Measurements from ENCODE around the gene CD63.

Gene CD63

DNA sequence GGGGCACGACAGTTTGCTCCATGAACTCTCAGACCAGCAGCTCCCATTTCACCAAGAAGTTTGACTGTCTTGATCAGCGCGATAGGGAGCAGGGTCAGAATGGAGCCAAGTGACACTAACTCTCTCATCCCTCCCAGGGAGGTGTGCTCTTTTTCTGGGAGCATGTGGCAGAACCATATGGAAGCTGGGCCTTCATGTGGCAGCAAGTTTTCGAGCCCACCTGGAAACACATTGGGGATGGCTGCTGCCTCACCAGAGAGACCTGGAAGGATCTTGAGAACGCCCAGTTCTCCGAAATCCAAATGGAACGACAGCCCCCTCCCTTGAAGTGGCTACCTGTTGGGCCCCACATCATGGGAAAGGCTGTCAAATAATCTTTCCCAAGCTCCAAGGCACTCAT lies 45.1 kb downstream of the CD63 start:
- H3K36me3 ChIP-seq (ENCODE audit: control insufficient read depth in 2 of 2, insufficient read depth in 2 of 2, low read length in 2 of 2) = peaks cover 21 to 27% of the 10 kb centered on the region in 2 donors
- no peaks in the 10 kb centered on the region for H3K27me3 ChIP-seq (ENCODE audit: control insufficient read depth in 1 of 2, insufficient read depth in 2 of 2, low read length in 2 of 2)
- no peak overlapping the region for H3K27ac ChIP-seq (ENCODE audit: low read length)

DNA sequence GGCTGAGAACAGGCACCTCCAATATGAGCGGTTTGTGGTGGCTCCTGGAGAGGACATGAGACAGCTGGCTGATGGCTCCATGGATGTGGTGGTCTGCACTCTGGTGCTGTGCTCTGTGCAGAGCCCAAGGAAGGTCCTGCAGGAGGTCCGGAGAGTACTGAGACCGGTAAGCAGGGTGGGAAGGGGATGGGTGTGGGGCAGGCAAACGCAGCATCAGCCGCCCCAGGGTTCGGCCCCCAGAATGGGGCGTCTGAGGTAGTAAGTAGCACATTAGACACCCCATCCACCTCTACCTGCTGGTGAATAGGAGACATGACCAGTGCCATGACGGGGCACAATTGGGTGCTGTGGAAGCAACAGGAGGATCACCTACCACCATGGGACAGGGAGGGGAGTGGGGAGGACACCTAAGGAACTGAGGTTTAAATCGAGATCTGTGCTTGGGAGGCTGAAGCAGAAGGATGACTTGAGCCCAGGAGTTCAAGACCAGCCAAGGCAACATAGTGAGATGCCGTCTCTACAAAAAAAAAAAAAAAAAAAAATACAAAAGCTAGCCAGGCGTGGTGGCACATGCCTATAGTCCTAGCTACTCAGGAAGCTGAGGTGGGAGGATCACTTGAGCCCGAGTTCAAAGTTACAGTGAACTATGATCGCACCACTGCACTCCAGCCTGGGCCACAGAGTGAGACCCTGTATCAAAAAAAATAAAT lies 46.6 kb downstream of the CD63 start:
- peaks cover 11 to 18% of the 10 kb centered on the region in 2 donors for H3K36me3 ChIP-seq (ENCODE audit: control insufficient read depth in 2 of 2, insufficient read depth in 2 of 2, low read length in 2 of 2)
- H3K4me1 ChIP-seq (ENCODE audit: control insufficient read depth, insufficient read depth, low read length) = peaks cover 17% of the 10 kb centered on the region
- H3K9me3 ChIP-seq (ENCODE audit: control insufficient read depth in 2 of 2, low read length in 2 of 2) = no peaks in the 10 kb centered on the region
- peak overlapping the region; percentile 41 for H3K27ac ChIP-seq (ENCODE audit: low read length)
- no peaks in the 10 kb centered on the region for H3K27me3 ChIP-seq (ENCODE audit: control insufficient read depth in 1 of 2, insufficient read depth in 2 of 2, low read length in 2 of 2)
- H3K9ac ChIP-seq (ENCODE audit: low read length in 2 of 2) = no peak overlapping the region
- H3K4me3 ChIP-seq (ENCODE audit: low read length in 2 of 2) = peak overlapping the region in 1 of 2 donors; percentile 52

More for the DNA sequence above, 45.1 kb downstream of the CD63 start:
- Histone ChIP-seq H3K9me3 (ENCODE audit: control insufficient read depth in 2 of 2, low read length in 2 of 2) (no peaks in the 10 kb centered on the region), H3K4me3 (ENCODE audit: low read length in 2 of 2) (no peak overlapping the region), H3K4me1 (ENCODE audit: control insufficient read depth, insufficient read depth, low read length) (peaks cover 17% of the 10 kb centered on the region), H3K9ac (ENCODE audit: low read length in 2 of 2) (no peak overlapping the region)

DNA sequence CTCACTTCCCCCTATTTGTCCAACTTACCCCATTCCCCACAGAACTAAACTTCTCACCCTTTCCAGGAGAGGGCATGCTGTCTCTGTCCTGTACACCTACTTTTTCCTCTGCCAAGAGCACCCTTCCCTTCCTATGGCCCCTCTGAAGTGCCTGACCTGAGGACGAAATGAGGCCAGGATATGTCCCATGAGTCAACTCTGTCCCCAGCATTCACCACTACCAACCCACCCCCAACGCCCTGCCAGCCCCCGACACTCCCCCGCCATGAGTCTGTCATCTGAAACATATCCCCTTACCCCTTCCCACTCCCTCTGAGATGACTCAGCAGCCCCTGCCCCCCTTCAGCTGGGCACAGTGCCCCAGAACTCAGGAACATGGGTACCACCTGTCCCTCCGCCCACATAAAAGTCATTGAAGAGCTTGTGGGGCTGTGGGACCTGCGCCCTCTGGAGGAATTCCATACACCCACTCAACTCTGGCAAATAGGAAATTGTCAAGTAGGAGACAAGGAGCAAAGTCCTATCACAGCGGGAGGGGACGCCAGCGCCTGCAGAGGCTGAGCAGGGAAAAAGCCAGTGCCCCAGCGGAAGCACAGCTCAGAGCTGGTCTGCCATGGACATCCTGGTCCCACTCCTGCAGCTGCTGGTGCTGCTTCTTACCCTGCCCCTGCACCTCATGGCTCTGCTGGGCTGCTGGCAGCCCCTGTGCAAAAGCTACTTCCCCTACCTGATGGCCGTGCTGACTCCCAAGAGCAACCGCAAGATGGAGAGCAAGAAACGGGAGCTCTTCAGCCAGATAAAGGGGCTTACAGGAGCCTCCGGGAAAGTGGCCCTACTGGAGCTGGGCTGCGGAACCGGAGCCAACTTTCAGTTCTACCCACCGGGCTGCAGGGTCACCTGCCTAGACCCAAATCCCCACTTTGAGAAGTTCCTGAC lies 47.4 kb downstream of the CD63 start:
- Histone ChIP-seq H3K4me1 (ENCODE audit: control insufficient read depth, insufficient read depth, low read length) (peaks cover 15% of the 10 kb centered on the region), H3K27ac (ENCODE audit: low read length) (peak overlapping the region; percentile 41), H3K9me3 (ENCODE audit: control insufficient read depth in 2 of 2, low read length in 2 of 2) (no peaks in the 10 kb centered on the region), H3K36me3 (ENCODE audit: control insufficient read depth in 2 of 2, insufficient read depth in 2 of 2, low read length in 2 of 2) (peaks cover 6 to 12% of the 10 kb centered on the region in 2 donors), H3K4me3 (ENCODE audit: low read length in 2 of 2) (peak overlapping the region; percentile 39 to 52), H3K27me3 (ENCODE audit: control insufficient read depth in 1 of 2, insufficient read depth in 2 of 2, low read length in 2 of 2) (no peaks in the 10 kb centered on the region), H3K9ac (ENCODE audit: low read length in 2 of 2) (no peak overlapping the region)

DNA sequence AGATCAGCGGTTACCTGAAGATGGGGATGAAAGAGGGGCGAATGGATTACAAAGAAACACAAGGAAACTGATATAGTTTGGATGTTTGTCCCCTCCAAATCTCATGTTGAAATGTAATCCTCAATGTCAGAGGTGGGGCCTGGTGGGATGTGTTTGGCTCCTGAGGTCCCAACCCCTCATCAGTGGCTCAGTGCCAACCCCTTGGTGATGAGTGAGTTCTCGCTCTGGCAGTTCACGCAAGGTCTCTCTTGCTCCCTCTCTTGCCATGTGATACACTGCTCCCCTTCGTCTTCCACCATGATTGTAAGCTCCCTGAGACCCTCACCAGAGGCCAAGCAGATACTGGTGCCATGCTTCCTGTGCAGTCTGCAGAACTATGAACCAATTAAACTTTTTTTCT lies 49.1 kb downstream of the CD63 start:
- no peak overlapping the region for H3K4me3 ChIP-seq (ENCODE audit: low read length in 2 of 2)
- peaks cover 0 to 2% of the 10 kb centered on the region in 2 donors for H3K36me3 ChIP-seq (ENCODE audit: control insufficient read depth in 2 of 2, insufficient read depth in 2 of 2, low read length in 2 of 2)
- H3K27me3 ChIP-seq (ENCODE audit: control insufficient read depth in 1 of 2, insufficient read depth in 2 of 2, low read length in 2 of 2) = no peaks in the 10 kb centered on the region
- peaks cover 14% of the 10 kb centered on the region for H3K4me1 ChIP-seq (ENCODE audit: control insufficient read depth, insufficient read depth, low read length)
- no peak overlapping the region for H3K27ac ChIP-seq (ENCODE audit: low read length)
- no peak overlapping the region for H3K9ac ChIP-seq (ENCODE audit: low read length in 2 of 2)
- no peaks in the 10 kb centered on the region for H3K9me3 ChIP-seq (ENCODE audit: control insufficient read depth in 2 of 2, low read length in 2 of 2)

DNA sequence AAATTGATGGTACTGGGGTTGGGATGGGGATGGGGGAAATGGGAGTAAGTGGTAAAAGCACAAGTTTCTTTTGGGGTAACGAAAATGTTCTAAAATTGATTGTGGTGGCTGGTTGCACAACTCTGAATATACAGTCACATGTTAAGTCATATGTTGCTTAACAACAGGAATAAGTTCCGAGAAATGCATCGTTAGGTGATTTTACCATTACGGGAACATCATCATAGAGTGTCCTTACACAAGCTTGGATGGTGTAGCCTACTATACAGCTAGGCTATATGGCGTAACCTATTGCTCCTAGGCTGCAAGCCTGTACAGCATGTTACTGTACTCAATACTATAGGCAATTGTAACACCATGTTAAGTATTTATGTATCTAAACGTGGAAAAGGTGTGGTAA lies 52.1 kb downstream of the CD63 start:
- peaks cover 9% of the 10 kb centered on the region for H3K4me1 ChIP-seq (ENCODE audit: control insufficient read depth, insufficient read depth, low read length)
- no peaks in the 10 kb centered on the region for H3K9me3 ChIP-seq (ENCODE audit: control insufficient read depth in 2 of 2, low read length in 2 of 2)
- no peak overlapping the region for H3K9ac ChIP-seq (ENCODE audit: low read length in 2 of 2)
- H3K36me3 ChIP-seq (ENCODE audit: control insufficient read depth in 2 of 2, insufficient read depth in 2 of 2, low read length in 2 of 2) = no peaks in the 10 kb centered on the region
- H3K4me3 ChIP-seq (ENCODE audit: low read length in 2 of 2) = no peak overlapping the region
- H3K27ac ChIP-seq (ENCODE audit: low read length) = no peak overlapping the region
- H3K27me3 ChIP-seq (ENCODE audit: control insufficient read depth in 1 of 2, insufficient read depth in 2 of 2, low read length in 2 of 2) = no peaks in the 10 kb centered on the region

DNA sequence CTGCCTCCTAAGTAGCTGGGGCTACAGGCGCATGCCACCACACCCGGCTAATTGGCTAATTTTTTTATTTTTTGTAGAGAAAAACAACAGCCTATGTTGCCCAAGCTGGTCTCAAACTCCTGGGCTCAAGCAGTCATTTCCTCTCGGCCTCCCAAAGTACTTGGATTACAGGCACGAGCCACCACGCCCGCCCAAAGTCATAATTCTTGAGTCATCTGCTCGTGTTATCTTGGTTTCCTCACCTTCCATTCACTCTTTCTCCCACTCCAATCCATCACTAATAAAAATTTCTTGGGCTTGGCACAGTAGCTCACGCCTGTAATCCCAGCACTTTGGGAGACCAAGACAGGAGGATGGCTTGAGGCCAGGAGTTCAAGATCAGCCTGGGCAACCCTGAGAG lies 53.1 kb downstream of the CD63 start:
- H3K27ac ChIP-seq (ENCODE audit: low read length) = no peak overlapping the region
- no peaks in the 10 kb centered on the region for H3K36me3 ChIP-seq (ENCODE audit: control insufficient read depth in 2 of 2, insufficient read depth in 2 of 2, low read length in 2 of 2)

More for the DNA sequence above, 53.1 kb downstream of the CD63 start:
- Histone ChIP-seq H3K4me3 (ENCODE audit: low read length in 2 of 2) (no peak overlapping the region), H3K9ac (ENCODE audit: low read length in 2 of 2) (no peak overlapping the region), H3K9me3 (ENCODE audit: control insufficient read depth in 2 of 2, low read length in 2 of 2) (no peaks in the 10 kb centered on the region), H3K4me1 (ENCODE audit: control insufficient read depth, insufficient read depth, low read length) (no peaks in the 10 kb centered on the region), H3K27me3 (ENCODE audit: control insufficient read depth in 1 of 2, insufficient read depth in 2 of 2, low read length in 2 of 2) (no peaks in the 10 kb centered on the region)
